SW 1271 (cell line): ENCODE measurements around the gene EXOC4.

Source experiments
- DNase-seq, 2 experiments: peaks; one replicate each; lab custom pipeline; 2025; lab: John Stamatoyannopoulos, UW

The EXOC4 gene

GRCh38 chr7:133828906-133829305 lies 576.0 kb downstream of the EXOC4 start:
- DNase-seq, result no peak

GRCh38 chr7:133829336-133829897 lies 576.5 kb downstream of the EXOC4 start:
- no peak for DNase-seq

GRCh38 chr7:133830081-133830480 lies 577.2 kb downstream of the EXOC4 start:
- no peak for DNase-seq

- DNase-seq, result no peak
These were observed 583.8 kb downstream of the EXOC4 start for GRCh38 chr7:133836666-133837065.

- DNase-seq, result no peak
These were observed 584.3 kb downstream of the EXOC4 start for GRCh38 chr7:133837224-133837623.

GRCh38 chr7:133839121-133839520 lies 586.2 kb downstream of the EXOC4 start:
- DNase-seq, result no peak

GRCh38 chr7:133843341-133843740 lies 590.5 kb downstream of the EXOC4 start:
- no peak for DNase-seq

GRCh38 chr7:133845005-133845404 lies 592.1 kb downstream of the EXOC4 start:
- DNase-seq, result no peak

GRCh38 chr7:133846203-133846945 lies 593.5 kb downstream of the EXOC4 start:
- no peak for DNase-seq

- DNase-seq, result no peak
These were observed 597.8 kb downstream of the EXOC4 start for GRCh38 chr7:133850497-133851280.

- DNase-seq, result no peak
These were observed 598.5 kb downstream of the EXOC4 start for GRCh38 chr7:133851411-133851810.

- DNase-seq, result peak; percentile 85
These were observed 600.9 kb downstream of the EXOC4 start for GRCh38 chr7:133853706-133854276.

- DNase-seq, result peak in 1 of 2 experiments; percentile 60
These were observed 601.9 kb downstream of the EXOC4 start for GRCh38 chr7:133854739-133855138.

GRCh38 chr7:133857376-133858119 lies 604.7 kb downstream of the EXOC4 start:
- DNase-seq, result no peak

GRCh38 chr7:133858311-133858710 lies 605.4 kb downstream of the EXOC4 start:
- no peak for DNase-seq

GRCh38 chr7:133859231-133859630 lies 606.4 kb downstream of the EXOC4 start:
- DNase-seq, result no peak

GRCh38 chr7:133859871-133860450 lies 607.1 kb downstream of the EXOC4 start:
- no peak for DNase-seq

GRCh38 chr7:133860628-133861335 lies 607.9 kb downstream of the EXOC4 start:
- no peak for DNase-seq

- DNase-seq, result no peak
These were observed 609.0 kb downstream of the EXOC4 start for GRCh38 chr7:133861876-133862275.

- no peak for DNase-seq
These were observed 610.6 kb downstream of the EXOC4 start for GRCh38 chr7:133863362-133864061.
